ENCODE results near the gene SORCS2. TPM values are rescaled to one million over a fixed set of nuclear protein-coding genes. Genes with fewer than 3 reads are reported as not detected.

Gene SORCS2
- total RNA-seq, 1 experiment from 2014 or later, result 4.1 TPM

GRCh38 chr4:7765666-7766065 lies 573.3 kb downstream of the SORCS2 start:
- intact Hi-C loops (cut with micrococcal nuclease), result no loop called here
- H3K4me2 ChIP-seq (ENCODE audit: low read length), result no peak overlapping the region
- no peak overlapping the region for H3K4me3 ChIP-seq (ENCODE audit: low read length)
- H3K9ac ChIP-seq (ENCODE audit: low read length), result no peak overlapping the region
- ChIA-PET CTCF (no interaction called here), POLR2A (ENCODE audit: unreplicated experiment) (no interaction called here)
- no peaks in the 10 kb centered on the region for H3K4me1 ChIP-seq (ENCODE audit: insufficient read depth, low read length)
- DNase-seq, result no peak
- H2AFZ ChIP-seq (ENCODE audit: low read length), result no peak overlapping the region
- BruUV-seq (replicated peaks), result no TSS peak
- H3K36me3 ChIP-seq (ENCODE audit: low read depth, low read length), result peaks cover 34% of the 10 kb centered on the region; the same call in 1 of the 2 replicates
- H3K9me2 ChIP-seq (replicated peaks; ENCODE audit: low read length), result no peaks in the 10 kb centered on the region
- no peaks in the 10 kb centered on the region for H4K20me1 ChIP-seq (ENCODE audit: low read length)
- H3K9me3 ChIP-seq (ENCODE audit: low read length), result no peaks in the 10 kb centered on the region
- H3F3A ChIP-seq (ENCODE audit: low read length, unreplicated experiment), result no peaks in the 10 kb centered on the region
- no peak overlapping the region for H3K27ac ChIP-seq (ENCODE audit: low read length)
- no peak for TF ChIP-seq EZH2phosphoT487 (IDR thresholded peaks at IDR 0.05; ENCODE audit: borderline replicate concordance, low read length)
- no peak for TF ChIP-seq EZH2 (IDR thresholded peaks at IDR 0.05; ENCODE audit: low read length, unreplicated experiment)
- TF ChIP-seq CTCF (conservative IDR thresholded peaks at IDR 0.05; ENCODE audit: low read depth, low read length), result no peak
- no peaks in the 10 kb centered on the region for H3K27me3 ChIP-seq (ENCODE audit: low read length)
- no peak for ATAC-seq
- H3K79me2 ChIP-seq (ENCODE audit: low read length), result no peaks in the 10 kb centered on the region

- ChIA-PET CTCF (no interaction called here), POLR2A (ENCODE audit: unreplicated experiment) (no interaction called here)
- H3K27me3 ChIP-seq (ENCODE audit: low read length), result no peaks in the 10 kb centered on the region
- no peaks in the 10 kb centered on the region for H3K9me3 ChIP-seq (ENCODE audit: low read length)
- no peaks in the 10 kb centered on the region for H3F3A ChIP-seq (ENCODE audit: low read length, unreplicated experiment)
- H4K20me1 ChIP-seq (ENCODE audit: low read length), result no peaks in the 10 kb centered on the region
- DNase-seq, result no peak
- no peak for ATAC-seq
- H2AFZ ChIP-seq (ENCODE audit: low read length), result no peak overlapping the region
- H3K79me2 ChIP-seq (ENCODE audit: low read length), result no peaks in the 10 kb centered on the region
- H3K4me2 ChIP-seq (ENCODE audit: low read length), result no peak overlapping the region
- H3K36me3 ChIP-seq (ENCODE audit: low read depth, low read length), result peaks cover 33% of the 10 kb centered on the region; the same call in 1 of the 2 replicates
- TF ChIP-seq CTCF (conservative IDR thresholded peaks at IDR 0.05; ENCODE audit: low read depth, low read length), result no peak
- no peak for TF ChIP-seq EZH2 (IDR thresholded peaks at IDR 0.05; ENCODE audit: low read length, unreplicated experiment)
- TF ChIP-seq EZH2phosphoT487 (IDR thresholded peaks at IDR 0.05; ENCODE audit: borderline replicate concordance, low read length), result no peak
- H3K9me2 ChIP-seq (replicated peaks; ENCODE audit: low read length), result no peaks in the 10 kb centered on the region
- no peak overlapping the region for H3K4me3 ChIP-seq (ENCODE audit: low read length)
- BruUV-seq (replicated peaks), result no TSS peak
- no peaks in the 10 kb centered on the region for H3K4me1 ChIP-seq (ENCODE audit: insufficient read depth, low read length)
- no peak overlapping the region for H3K27ac ChIP-seq (ENCODE audit: low read length)
- H3K9ac ChIP-seq (ENCODE audit: low read length), result no peak overlapping the region
- intact Hi-C loops (cut with micrococcal nuclease), result no loop called here
Measured at GRCh38 chr4:7766086-7766485, 573.7 kb downstream of the SORCS2 start.

GRCh38 chr4:7766661-7767345 lies 574.5 kb downstream of the SORCS2 start:
- ATAC-seq (no peak), DNase-seq (no peak)
- Histone ChIP-seq H3K4me3 (ENCODE audit: low read length) (no peak overlapping the region), H3K36me3 (ENCODE audit: low read depth, low read length) (peaks cover 28% of the 10 kb centered on the region; the same call in 1 of the 2 replicates), H3K9me2 (replicated peaks; ENCODE audit: low read length) (no peaks in the 10 kb centered on the region), H3K27ac (ENCODE audit: low read length) (no peak overlapping the region), H3K4me1 (ENCODE audit: insufficient read depth, low read length) (no peaks in the 10 kb centered on the region), H3K4me2 (ENCODE audit: low read length) (no peak overlapping the region), H3K79me2 (ENCODE audit: low read length) (no peaks in the 10 kb centered on the region), H3K9ac (ENCODE audit: low read length) (no peak overlapping the region), H4K20me1 (ENCODE audit: low read length) (no peaks in the 10 kb centered on the region), H3K9me3 (ENCODE audit: low read length) (no peaks in the 10 kb centered on the region), H2AFZ (ENCODE audit: low read length) (no peak overlapping the region), H3F3A (ENCODE audit: low read length, unreplicated experiment) (no peaks in the 10 kb centered on the region), H3K27me3 (ENCODE audit: low read length) (no peaks in the 10 kb centered on the region)
- CTCF ChIA-PET, result no interaction called here
- no peak for TF ChIP-seq EZH2phosphoT487 (IDR thresholded peaks at IDR 0.05; ENCODE audit: borderline replicate concordance, low read length)
- TF ChIP-seq EZH2 (IDR thresholded peaks at IDR 0.05; ENCODE audit: low read length, unreplicated experiment), result no peak
- no peak for TF ChIP-seq CTCF (conservative IDR thresholded peaks at IDR 0.05; ENCODE audit: low read depth, low read length)
- intact Hi-C loops (cut with micrococcal nuclease), result no loop called here
- BruUV-seq (replicated peaks), result no TSS peak
- POLR2A ChIA-PET (ENCODE audit: unreplicated experiment), result no interaction called here

Measured in PC-3 (cell line).